GM18909 (cell line): Measurements from ENCODE around the gene SMC1B.
"Not testable (repeated sequence)": the region's sequence is repeated elsewhere in the genome, so short reads cannot be mapped to it uniquely, and the experiment has no call there.

Experiments
- ATAC-seq: cut with Tn5 transposase; IDR thresholded peaks from one replicate; pipeline ENCODE4 v1.9.1; 2021; ENCODE audit warnings: mild to moderate bottlenecking; ENCODE audit not compliant: unreplicated experiment, poor library complexity

The SMC1B gene

DNA sequence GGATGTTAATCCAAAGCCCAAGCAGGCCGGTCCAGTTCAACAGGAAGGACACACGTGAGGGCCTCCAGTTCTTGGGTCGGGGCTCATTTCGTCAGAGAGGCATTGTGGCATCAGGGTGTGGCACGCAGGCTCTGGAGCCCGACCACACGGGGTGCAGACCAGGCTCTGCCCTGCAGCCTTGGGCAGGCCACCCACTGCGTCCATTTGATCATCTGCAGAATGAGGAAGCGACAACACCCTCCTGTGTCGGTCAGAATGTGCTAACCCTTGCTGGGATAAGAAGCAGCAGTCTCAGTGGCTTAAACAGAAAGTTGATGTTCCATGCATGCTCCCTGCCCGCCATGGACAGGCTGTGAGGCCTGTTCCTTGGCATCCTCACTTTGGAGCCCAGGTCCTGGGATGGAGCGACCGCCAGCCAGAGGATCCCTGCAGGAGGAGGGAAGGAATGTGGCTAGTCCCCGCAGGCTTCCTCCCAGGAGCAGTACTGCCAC lies 10.9 kb upstream of the SMC1B start:
- no peak for ATAC-seq

- ATAC-seq, result no peak
These were observed 10.1 kb upstream of the SMC1B start for GRCh38 chr22:45423524-45423923.

GRCh38 chr22:45422237-45422983 lies 9.0 kb upstream of the SMC1B start:
- ATAC-seq, result no peak

GRCh38 chr22:45421349-45422055 lies 8.1 kb upstream of the SMC1B start:
- no peak for ATAC-seq

DNA sequence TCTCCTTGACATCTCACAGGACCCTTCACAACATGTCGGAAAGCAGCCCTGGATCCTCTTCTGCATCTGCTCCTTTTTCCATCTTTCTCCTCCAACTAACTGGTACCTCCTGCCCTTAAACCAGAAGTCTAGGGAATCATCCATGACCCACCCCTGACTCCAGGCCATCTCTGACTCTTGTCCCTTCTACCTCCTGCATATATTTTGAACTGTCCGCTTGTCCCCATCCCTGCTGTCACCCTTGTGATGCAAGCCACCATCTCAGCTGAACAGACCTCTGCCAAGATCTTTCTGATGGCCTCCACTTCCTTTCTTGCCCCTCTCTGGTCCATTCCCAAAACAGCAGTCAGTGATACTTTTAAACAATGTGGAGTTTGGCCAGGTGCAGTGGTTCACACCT lies 7.1 kb upstream of the SMC1B start:
- no peak for ATAC-seq

DNA sequence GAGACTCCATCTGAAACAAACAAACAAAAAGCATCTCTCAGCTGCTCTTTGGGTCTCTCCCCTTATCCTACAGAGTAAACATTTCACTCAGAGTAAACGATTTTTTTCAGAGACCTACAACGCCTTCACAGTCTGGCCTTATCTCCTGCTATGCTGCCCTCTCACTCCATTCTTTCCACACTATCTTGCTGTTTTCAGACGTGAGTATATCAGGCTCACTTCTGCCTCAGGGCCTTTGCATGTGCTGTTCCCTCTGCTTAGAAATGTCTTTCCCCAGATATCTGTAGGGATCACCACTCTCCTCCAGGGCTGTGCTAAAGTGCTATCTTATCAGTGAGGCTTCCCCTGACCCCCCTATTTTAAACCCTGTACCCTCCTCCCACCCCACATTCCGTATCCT lies 6.6 kb upstream of the SMC1B start:
- ATAC-seq, result no peak

DNA sequence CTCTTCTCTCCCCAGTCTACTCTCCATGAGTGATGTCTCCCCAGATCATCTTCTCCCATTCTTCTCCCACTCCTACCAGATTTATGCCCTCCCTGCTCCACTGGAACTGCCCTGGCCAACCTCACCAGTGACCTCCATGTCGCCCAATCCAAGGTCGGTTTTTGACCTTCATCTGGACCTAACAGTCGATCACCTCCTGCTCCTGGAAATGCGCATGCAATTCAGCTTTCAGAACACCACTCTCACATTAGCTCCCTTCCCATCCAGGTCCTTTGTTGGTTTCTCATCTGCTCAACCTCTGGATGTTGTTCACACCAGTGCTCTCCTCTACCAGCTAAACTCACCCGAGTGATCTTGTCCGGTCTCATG lies 5.4 kb upstream of the SMC1B start:
- ATAC-seq, result no peak

DNA sequence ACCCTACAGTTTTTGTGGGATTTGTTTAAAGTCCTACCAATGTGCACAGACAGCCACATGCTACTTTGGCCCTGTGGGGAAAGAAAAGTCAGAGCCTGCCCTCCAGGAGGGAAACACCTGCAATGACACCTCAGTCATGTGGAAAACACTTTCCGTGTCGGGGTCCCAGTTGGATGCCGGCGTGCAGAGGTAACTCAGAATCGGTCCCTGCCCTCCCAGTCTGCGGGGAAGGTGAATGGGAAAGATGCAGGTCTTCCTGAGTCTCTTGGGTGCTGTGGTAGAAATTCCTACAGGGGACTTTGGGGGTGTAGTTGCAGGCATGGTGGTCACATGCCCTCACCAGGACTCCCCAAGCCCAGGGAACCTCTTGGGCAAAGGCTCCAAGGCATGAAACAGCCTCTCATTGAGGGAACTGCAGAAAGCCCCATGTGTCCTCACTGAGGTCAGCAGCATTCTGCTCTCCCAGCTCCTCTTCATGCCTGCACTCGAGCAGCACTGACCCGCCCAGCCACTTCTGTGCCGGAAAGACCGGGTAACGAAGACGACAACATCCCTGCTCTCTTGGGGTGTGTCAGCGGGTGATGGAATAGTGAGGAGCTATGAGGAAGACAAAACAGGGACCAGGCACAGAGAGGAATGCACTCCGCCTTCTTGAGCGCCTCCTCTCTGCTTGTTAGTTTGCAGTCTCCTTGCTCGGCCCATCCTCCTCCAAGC lies 4.8 kb upstream of the SMC1B start:
- no peak for ATAC-seq

- ATAC-seq, result no peak
These were observed 409 bp downstream of the SMC1B start for GRCh38 chr22:45413013-45413367.

DNA sequence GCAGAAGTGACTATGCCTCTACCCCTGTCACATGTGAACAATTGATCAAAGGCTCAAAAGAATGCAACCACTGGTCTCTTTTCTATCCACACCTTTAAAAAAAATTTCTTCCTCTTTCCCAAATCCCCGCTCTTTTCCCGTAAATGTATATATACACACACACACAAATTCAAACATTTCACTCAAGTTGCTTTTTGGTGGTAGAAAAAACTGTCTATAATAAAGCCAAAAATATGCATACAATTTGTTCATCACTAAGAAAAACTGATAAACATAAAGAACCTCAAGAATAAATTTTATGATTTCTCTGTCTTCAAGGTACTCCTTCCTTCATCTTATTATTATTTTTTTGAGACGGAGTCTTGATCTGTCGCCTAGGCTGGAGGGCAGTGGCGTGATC lies 5.6 kb downstream of the SMC1B start:
- ATAC-seq, result no peak

- no peak for ATAC-seq
These were observed 10.9 kb downstream of the SMC1B start for GRCh38 chr22:45402466-45402985.

- ATAC-seq, result no peak
These were observed 13.5 kb downstream of the SMC1B start for GRCh38 chr22:45399712-45400445.

DNA sequence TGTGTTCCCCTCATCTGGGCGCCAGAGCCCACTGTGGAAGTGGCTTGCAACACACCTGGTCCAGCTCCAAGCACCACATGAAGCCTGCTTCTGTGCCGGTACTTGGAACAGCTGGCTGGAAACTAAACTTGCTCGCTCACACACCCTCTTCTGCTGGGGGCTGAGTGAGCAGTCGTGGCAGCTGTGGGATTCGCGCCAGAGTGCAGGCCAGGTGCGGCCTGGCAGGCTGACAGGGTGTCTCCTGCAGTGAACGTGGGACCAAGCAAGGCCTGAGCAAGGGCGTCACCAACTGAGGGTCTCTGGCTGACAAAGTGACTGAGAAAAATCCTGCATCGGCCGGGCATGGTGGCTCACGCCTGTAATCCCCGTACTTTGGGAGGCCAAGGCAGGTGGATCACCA lies 15.2 kb downstream of the SMC1B start:
- no peak for ATAC-seq

DNA sequence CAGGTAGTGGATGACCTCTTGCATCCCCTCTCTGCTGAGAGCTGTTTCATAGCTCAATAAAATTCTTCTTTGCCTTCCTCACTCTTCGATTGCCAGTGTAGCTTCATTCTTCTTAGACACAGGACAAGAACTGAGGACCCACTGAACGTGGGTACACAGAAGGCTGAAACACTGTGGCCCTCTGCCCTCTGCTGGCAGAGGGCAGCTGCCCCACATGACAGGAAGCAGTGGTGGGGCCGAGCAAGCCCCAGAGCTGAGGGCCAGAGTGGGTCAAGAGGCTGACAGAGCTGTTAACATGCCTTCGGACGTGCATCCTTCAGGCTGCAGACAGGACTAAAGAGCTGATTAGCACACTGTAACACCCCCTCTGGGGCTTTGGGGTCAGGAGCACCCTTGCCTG lies 15.6 kb downstream of the SMC1B start:
- ATAC-seq, result no peak

DNA sequence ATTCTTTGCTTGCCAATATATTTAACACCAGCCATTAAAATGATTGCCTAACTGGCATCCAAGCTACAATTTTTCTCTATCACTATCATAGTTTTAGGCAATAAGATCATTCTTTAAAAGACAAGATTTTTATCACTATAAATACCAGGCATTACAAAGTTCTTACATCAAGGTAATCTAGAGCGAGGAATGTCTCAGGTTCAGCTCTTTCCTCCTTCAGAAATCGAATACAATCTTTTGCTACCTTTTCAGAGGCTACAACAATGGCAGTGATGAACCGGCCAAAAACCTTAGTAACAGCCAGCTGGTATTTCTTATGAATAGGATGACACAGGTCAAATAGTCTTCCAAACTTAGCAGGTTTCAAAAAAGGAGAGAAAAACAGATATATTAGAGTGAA lies 23.9 kb downstream of the SMC1B start:
- ATAC-seq, result no peak

GRCh38 chr22:45381348-45381747 lies 32.1 kb downstream of the SMC1B start:
- ATAC-seq, result no peak

DNA sequence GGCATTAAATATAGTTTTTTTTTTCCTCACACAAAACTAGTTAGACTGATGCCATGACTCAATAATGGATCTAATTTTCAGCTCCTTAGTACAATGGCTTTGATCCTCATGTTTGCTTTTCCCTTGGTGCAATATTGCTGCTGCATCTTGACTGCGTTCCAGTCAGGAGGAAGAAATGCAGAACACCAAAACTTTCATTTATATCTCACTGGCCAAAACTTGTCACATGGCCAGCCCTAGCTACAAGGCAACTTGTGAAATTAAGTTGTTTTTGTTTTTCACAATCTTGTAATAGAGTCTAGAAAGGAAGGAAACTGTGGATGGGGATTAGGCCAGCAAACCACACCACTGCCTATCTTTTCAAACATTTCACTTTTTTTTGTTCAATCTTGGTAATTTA lies 36.7 kb downstream of the SMC1B start:
- ATAC-seq, result no peak

GRCh38 chr22:45376009-45376408 lies 37.4 kb downstream of the SMC1B start:
- ATAC-seq, result no peak

DNA sequence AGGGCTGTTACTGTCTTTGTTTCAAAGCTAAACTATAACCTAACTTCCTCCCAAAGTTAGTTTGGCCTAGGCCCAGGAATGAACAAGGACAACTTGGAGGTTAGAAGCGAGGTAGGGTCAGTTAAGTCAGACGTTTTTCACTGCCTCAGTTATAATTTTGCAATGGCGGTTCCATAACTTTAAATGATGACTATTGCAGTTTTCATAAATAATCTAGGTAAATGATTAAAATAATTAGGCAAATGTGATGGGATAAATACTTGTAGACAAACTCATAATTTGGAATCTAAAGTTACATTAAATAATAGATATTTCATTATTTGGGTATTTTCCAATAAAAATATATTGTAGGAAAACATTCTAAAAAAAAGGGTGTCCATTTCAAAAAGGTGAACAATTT lies 39.8 kb downstream of the SMC1B start:
- ATAC-seq, result not testable (repeated sequence)

DNA sequence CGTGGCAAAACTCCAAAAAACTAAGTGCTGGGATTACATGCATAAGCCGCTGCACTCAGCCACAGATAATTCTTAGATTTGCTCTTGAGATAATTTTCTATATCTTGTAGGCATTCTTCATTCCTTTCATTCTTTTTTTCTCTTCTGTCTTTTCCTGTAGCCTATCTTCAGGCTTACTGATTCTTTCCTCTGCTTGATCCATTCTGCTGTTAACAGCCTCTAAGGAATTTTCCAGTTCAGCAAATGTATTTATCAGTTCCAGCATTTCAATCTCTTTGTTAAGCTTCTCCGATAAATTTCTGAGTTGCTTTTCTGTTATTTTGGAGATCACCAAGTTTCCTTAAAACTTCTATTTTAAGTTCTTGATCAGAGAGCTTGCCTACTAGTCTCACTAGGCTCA lies 46.7 kb downstream of the SMC1B start:
- ATAC-seq, result no peak

DNA sequence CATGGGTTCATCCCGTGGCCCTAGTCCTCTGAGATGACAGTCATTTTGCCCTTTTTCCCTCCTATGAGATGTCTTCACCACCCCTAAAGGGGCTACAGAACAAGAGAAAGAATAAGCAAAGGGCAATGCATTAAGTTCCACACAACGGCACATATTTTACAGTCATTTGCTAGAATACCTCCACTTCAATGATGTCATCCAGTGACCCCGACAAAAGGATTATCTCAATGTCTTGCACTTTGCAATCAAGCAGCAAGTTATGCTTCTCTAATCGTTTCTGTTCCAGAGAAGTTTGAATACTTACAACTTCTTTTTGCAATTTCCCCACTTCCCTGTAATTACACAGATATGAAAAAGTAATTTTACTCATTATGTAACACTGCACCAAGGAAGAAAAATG lies 53.8 kb downstream of the SMC1B start:
- ATAC-seq, result no peak
